NCI-H345 treated with DMSO at 0.1 percent for 48 hours (cell line): Measurements from ENCODE around the gene TMEM190.

Experiments
- DNase-seq: peaks from one replicate; lab custom pipeline; 2025; ENCODE audit not compliant: unreplicated experiment; lab: John Stamatoyannopoulos, UW

The TMEM190 gene

GRCh38 chr19:55369653-55370304, 6.8 kb upstream of the TMEM190 start:
- no peak for DNase-seq

DNA sequence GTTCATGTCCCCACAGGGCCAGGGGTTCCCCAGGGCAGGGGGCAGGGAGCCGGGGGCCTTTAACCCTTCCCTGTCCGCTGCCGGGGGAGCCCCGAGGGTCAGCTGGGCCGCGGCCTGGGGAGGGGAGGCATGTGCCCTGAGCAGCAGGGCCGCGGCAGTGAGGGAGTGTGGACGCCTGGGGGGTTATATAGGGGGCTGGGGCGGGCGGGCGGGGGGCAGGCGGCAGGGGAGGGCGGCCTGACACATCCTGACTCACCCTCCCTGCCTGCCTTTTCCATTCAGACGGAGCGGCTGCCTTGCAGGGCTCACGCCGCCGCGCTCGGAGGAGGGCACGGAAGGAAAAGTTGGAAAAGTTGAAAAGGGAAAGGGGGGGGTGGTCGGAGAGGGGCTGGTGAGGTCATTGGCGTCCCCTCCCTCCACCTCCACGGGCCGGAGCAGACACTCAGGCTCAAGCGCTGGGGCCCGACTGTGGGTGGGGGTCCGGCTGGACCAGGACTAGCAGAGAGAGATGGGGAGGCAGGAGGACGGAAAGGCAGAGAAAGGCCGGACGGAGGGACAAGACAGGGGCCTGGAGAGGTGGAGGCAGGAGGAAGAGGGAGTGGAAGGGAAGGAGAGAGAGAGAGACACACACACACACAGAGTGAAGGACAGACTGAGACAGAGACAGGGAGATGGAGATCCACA, 6.2 kb upstream of the TMEM190 start, which contains the start of gene IL11:
Gene IL11 (minus strand): TSS at position 159 of the 684 bp plus-strand sequence. CDS start 153 bp downstream, at position 6.
- no peak for DNase-seq

DNA sequence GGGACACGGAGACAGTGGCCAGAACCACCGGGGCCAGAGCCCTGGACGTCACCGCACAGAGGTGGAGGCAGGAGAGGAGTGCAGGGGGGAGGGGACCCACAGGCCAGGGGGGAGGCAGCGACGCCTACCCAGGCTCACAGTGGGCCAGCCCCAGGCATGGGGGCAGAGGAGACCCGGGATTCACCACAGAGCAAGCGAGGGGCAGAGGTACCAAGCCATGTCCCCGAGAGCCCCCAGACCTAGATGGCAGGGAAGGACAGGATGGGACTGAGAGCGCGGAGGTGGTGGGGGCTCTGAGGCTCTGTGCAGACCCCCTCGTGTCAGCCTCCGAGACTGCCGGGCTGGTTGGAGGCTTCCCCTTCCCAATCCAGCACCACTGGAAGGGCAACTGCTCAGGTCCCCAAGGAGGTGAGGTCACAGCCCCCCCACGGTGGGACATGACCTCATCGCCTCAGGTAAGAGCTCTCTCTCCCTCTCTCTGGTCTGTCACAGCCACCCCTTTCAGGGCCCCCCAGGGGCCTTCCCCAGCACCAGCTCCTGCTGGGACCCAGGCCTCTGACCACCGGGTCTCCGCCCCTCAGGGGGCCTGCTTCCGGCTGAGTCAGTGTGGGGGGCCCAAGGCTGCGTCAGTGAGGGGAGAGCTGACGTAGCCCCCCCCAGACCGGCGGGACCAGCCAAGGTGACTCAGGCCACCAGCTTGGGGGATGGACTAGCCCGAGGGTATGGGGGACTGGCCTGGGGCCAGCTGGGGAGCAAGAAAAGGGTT, 4.1 kb upstream of the TMEM190 start:
- no peak for DNase-seq

DNA sequence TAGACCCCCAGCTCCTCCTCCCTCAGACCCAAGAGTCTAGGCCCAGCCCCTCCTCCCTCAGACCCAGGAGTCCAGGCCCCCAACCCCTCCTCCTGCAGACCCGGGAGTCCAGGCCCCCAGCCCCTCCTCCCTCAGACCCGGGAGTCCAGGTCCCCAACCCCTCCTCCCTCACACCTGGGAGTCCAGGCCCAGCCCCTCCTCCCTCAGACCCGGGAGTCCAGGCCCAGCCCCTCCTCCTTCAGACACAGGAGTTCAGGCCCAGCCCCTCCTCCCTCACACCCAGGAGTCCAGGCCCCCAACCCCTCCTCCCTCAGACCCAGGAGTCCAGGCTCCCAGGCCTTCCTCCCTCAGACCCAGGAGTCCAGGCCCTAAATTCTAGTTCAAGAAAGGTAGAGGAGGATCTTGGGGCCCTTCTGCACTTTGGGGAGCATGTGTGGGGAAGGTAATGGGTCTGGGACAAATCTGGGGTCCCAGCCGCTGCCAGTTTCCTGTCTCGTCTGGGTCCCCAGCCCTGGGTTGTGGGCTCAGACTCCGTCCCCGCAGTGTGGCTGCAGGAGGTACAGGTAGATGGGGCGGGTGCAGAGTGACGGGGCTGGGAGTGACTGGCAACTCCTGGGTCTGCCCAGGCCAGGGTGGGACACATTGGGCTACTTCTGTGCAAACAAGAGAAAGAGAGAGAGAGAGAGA, 3.2 kb upstream of the TMEM190 start:
- DNase-seq, result no peak

- DNase-seq, result no peak
Observed at GRCh38 chr19:55373993-55374757, 2.5 kb upstream of the TMEM190 start.

DNA sequence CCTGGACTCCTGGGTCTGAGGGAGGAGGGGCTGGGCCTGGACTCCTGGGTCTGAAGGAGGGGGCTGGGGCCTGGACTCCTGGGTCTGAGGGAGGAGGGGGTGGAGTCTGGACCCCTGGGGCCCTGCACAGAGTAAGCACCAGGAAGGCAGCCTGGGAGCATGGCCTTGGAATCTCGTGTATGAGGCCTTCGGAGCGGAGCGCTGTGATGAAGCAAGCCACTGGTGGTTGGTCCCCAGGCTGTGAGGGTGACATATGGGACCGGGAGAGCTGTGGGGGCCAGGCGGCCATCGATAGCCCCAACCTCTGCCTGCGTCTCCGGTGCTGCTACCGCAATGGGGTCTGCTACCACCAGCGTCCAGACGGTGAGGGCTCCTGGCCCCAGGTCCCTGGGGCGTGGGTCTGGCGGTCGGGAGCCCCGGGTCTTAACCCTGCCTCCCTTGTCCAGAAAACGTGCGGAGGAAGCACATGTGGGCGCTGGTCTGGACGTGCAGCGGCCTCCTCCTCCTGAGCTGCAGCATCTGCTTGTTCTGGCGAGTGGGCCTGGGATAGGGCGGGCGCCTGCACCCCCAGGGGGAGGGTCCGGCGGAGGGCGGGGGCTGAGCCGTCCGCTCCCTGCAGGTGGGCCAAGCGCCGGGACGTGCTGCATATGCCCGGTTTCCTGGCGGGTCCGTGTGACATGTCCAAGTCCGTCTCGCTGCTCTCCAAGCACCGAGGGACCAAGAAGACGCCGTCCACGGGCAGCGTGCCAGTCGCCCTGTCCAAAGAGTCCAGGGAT, 918 bp downstream of the TMEM190 start:
- no peak for DNase-seq

DNA sequence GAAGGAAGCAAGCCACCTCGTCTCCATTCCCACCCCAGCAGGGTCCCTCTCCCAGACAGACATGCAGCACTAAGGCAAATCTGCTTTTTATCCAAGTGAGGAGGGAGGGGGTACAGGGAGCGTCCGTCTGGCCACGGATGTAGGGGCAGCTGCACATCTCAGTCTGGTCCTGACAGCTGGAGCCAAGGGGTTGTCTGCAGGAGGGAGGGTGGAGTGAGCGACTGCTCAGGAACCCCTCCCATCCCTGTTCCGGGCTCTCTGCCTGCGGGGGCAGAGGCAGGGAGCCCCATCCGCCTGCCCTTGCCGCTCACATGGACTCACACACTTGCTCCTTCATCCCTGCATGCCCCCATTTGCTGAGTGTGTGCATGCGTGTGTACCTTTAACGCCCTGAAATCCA, 2.5 kb downstream of the TMEM190 start:
- DNase-seq, result no peak

DNA sequence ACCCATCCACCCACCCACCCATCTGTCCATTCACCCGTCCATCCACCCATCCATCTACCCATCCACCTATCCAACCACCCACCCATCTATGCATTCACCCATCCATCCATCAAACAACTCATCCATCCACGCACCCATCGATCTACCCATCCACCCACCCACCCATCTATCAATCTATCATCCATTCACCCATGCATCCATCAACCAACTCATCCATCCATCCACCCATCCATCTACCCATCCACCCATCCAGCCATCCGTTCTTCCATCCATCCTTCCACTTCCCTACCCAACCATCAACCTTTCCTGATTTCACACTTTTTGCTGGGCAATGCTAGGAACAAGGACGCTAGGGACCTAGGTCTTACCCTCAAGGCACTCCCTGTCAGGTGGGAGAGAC, 5.4 kb downstream of the TMEM190 start:
- DNase-seq, result no peak

- no peak for DNase-seq
Observed at GRCh38 chr19:55382522-55383054, 6.0 kb downstream of the TMEM190 start.

DNA sequence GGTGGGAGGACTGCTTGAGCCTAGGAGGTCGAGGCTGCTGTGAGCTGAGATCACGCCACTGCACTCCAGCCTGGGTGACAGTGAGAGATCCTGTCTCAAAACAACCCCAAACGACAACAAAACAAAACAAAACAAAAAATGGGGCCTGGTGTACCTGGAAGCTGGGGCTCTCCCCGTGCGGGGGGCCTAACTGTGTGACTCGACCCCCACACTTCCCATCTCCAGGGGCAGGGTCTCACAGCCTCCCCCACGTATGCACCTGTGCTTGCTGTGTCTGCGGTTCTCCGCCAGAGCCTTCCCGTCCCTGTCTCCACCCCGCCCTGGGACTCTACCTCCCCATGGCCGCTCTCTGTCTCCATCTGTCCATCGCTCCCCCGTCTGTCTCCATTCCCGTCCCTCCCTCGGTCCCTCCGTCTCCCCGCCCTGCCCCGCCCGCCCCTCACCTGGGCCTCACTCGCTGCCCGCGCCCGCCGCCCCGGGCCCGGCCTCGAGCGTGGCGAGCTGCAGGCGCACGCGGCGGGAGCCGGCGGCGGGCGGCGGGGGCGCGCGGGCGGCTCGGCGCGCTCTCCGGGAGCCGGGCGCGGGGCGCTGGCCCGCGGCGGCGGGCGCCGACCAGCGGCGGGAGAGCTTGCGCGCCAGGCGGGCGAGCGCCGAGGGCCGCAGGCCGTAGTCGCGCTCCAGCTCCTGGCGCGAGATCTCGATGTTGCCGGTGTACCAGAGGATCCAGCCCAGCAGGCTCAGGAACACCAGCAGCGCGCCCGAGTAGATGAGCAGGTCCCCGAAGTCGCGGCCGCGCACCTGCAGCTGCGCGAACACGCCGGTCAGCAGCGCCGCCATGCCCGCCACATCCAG, 6.9 kb downstream of the TMEM190 start:
- DNase-seq, result no peak

- no peak for DNase-seq
Observed at GRCh38 chr19:55384131-55384919, 7.7 kb downstream of the TMEM190 start, which contains the start of gene TMEM238. Gene TMEM238 (minus strand): TSS chr19:55384292. CDS start chr19:55384259, 33 bp downstream.

- peak; percentile 90 for DNase-seq
Observed at GRCh38 chr19:55384920-55385723, 8.5 kb downstream of the TMEM190 start.

- DNase-seq, result peak; percentile 90
Observed at GRCh38 chr19:55385724-55386492, 9.3 kb downstream of the TMEM190 start, which contains the start of gene RPL28. Gene RPL28 (plus strand): TSS chr19:55385932. CDS start chr19:55386358, 426 bp downstream.

DNA sequence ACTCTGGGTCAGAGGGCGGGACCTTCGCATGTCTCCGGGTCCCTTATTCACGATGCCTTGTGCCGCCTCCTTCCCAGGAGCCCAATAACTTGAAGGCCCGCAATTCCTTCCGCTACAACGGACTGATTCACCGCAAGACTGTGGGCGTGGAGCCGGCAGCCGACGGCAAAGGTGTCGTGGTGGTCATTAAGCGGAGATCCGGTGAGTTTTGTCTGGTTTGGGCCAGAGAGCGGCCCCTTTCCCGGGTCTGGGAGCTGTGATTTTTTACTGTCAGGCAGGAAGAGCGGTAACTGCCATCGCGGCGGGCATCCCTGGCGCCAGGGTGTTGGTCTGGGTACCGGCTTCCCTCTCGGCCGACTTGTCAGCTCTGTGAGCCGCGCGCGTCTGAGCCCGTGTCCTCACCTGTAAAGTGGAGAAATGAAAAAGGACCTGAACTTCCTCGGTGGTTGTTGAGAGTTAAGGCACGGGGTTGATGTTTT, 9.9 kb downstream of the TMEM190 start:
- no peak for DNase-seq

DNA sequence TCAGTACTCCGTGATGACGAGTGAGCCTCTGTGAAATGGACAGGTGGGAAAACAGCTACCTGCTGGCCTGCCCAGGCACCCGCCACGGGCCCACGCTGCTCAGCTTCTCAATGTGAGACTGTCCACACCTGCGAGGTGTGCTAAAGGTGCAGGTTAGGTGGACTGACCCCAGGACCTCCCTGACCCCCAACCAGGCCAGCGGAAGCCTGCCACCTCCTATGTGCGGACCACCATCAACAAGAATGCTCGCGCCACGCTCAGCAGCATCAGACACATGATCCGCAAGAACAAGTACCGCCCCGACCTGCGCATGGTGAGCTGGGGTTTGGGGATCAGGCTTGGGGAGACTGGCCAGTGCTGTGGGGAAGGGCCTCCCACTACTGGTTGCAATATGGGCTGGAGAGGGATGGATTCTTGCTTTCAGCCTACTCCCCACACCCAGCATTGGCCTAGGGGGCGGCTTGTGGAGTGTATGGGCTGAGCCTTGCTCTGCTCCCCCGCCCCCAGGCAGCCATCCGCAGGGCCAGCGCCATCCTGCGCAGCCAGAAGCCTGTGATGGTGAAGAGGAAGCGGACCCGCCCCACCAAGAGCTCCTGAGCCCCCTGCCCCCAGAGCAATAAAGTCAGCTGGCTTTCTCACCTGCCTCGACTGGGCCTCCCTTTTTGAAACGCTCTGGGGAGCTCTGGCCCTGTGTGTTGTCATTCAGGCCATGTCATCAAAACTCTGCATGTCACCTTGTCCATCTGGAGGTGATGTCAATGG, 11.3 kb downstream of the TMEM190 start:
- DNase-seq, result no peak
